Endothelial cell (in vitro differentiated cells): ENCODE results near the gene KRTAP21-3. TPM values are rescaled to one million over a fixed set of nuclear protein-coding genes. Genes with fewer than 3 reads are reported as not detected.

ENCODE experiments used
- DNase-seq: peaks from one replicate; pipeline ENCODE4 v3.0.0; 2021; ENCODE audit warnings: low spot score
- H3K27ac Mint-ChIP-seq: one replicate; pipeline ENCODE4 v1.8.0; 2021; ENCODE audit warnings: mixed read lengths, inconsistent platforms; ENCODE audit not compliant: unreplicated experiment
- H3K27me3 Mint-ChIP-seq: one replicate; pipeline ENCODE4 v1.8.0; 2021; ENCODE audit warnings: mild to moderate bottlenecking, moderate library complexity, mixed read lengths, inconsistent platforms; ENCODE audit not compliant: unreplicated experiment
- H3K36me3 Mint-ChIP-seq: one replicate; pipeline ENCODE4 v1.8.0; 2021; ENCODE audit warnings: mild to moderate bottlenecking, low read depth, mixed read lengths, inconsistent platforms; ENCODE audit not compliant: unreplicated experiment
- H3K4me1 Mint-ChIP-seq: one replicate; pipeline ENCODE4 v1.8.0; 2021; ENCODE audit warnings: mild to moderate bottlenecking, mixed read lengths, inconsistent platforms; ENCODE audit not compliant: unreplicated experiment
- H3K4me3 Mint-ChIP-seq: one replicate; pipeline ENCODE4 v1.8.0; 2021; ENCODE audit warnings: mild to moderate bottlenecking, mixed read lengths, inconsistent platforms; ENCODE audit not compliant: unreplicated experiment
- H3K9me3 Mint-ChIP-seq: one replicate; pipeline ENCODE4 v1.8.0; 2021; ENCODE audit warnings: mixed read lengths, inconsistent platforms; ENCODE audit not compliant: unreplicated experiment
- CTCF ChIP-seq: fragments of 200-600 bp; sonication (generic); IDR thresholded peaks from one replicate; pipeline ENCODE4 v1.5.0; 2021; ENCODE audit warnings: antibody characterized with exemption; ENCODE audit not compliant: unreplicated experiment
- total RNA-seq: library from RNA; stranded (reverse); fragmentation: NEBNext Ultra II Directional; extraction: Animal tissue kit (Norgen Biotek cat#: 25700); gene quantifications from one replicate; pipeline ENCODE4 v1.2.1, GENCODE V29; 2021; ENCODE audit not compliant: unreplicated experiment

The KRTAP21-3 gene
- total RNA-seq, 1 donor from 2014 or later, result not detected

DNA sequence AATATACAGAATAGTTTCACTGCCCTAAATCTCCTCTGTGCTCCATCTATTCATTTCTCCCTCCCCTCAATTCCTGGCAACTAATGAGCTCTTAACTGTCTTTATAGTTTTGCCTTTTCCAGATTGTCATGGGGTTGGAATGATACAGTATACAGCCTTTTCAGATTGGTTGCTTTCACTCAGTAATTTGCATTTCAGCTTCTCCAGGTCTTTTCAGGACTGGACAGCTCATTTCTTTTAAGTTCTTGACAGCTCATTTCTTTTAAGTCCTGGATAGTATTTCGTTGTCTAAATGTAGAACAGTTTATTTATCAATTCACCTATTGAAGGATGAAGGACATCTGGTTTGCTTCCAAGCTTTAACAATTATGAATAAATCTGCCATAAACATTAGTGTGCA lies 22.6 kb downstream of the KRTAP21-3 start:
- Mint-ChIP-seq H3K4me3 (no peak overlapping the region), H3K4me1 (no peaks in the 10 kb centered on the region), H3K36me3 (no peaks in the 10 kb centered on the region), H3K9me3 (no peaks in the 10 kb centered on the region), H3K27me3 (no peaks in the 10 kb centered on the region), H3K27ac (no peak overlapping the region)
- DNase-seq, result no peak
- no peak for TF ChIP-seq CTCF

GRCh38 chr21:30689822-30690221 lies 28.8 kb downstream of the KRTAP21-3 start:
- Mint-ChIP-seq H3K4me3 (no peak overlapping the region), H3K27ac (no peak overlapping the region), H3K4me1 (no peaks in the 10 kb centered on the region), H3K36me3 (no peaks in the 10 kb centered on the region), H3K27me3 (peaks cover 5% of the 10 kb centered on the region), H3K9me3 (no peaks in the 10 kb centered on the region)
- TF ChIP-seq CTCF, result no peak
- no peak for DNase-seq

GRCh38 chr21:30684506-30684905 lies 34.1 kb downstream of the KRTAP21-3 start:
- Mint-ChIP-seq H3K4me1 (no peaks in the 10 kb centered on the region), H3K9me3 (no peaks in the 10 kb centered on the region), H3K4me3 (no peak overlapping the region), H3K36me3 (no peaks in the 10 kb centered on the region), H3K27ac (no peak overlapping the region), H3K27me3 (no peaks in the 10 kb centered on the region)
- TF ChIP-seq CTCF, result no peak
- no peak for DNase-seq

DNA sequence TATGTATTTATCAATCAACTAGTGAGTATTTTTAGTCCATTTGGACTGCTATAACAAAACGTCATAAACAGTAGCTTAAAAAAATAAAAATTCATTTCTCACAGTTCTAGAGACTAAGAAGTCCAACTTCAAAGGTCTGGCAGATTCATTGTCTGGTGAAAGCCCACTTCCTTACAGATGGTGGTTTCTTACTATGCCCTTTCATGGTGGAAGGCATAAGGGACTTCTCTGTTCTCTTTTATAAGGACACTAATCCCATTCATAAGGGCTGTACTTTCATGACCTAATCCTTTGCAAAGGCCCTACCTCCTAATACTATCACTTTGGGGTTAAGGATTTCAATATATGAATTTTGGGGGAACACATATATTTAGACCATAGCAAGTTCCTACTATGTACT lies 38.0 kb downstream of the KRTAP21-3 start:
- DNase-seq, result no peak
- Mint-ChIP-seq H3K9me3 (no peaks in the 10 kb centered on the region), H3K27me3 (no peaks in the 10 kb centered on the region), H3K36me3 (no peaks in the 10 kb centered on the region), H3K4me3 (no peak overlapping the region), H3K27ac (no peak overlapping the region), H3K4me1 (no peaks in the 10 kb centered on the region)
- no peak for TF ChIP-seq CTCF

- Mint-ChIP-seq H3K4me1 (no peaks in the 10 kb centered on the region), H3K9me3 (no peaks in the 10 kb centered on the region)
- TF ChIP-seq CTCF, result no peak
Measured at GRCh38 chr21:30676737-30677136, 41.8 kb downstream of the KRTAP21-3 start.

More at GRCh38 chr21:30676737-30677136, 41.8 kb downstream of the KRTAP21-3 start:
- Mint-ChIP-seq H3K27me3 (no peaks in the 10 kb centered on the region), H3K4me3 (no peak overlapping the region), H3K27ac (no peak overlapping the region), H3K36me3 (no peaks in the 10 kb centered on the region)
- DNase-seq, result no peak
